Tibial artery (tissue), 4 donors: ENCODE data around the gene SLC39A11.
A peak's percentile ranks its signal among the peaks of the same experiment; 100 is the strongest.
"Not testable (repeated sequence)": the region's sequence is repeated elsewhere in the genome, so short reads cannot be mapped to it uniquely, and the experiment has no call there.

Source experiments
- DNase-seq, 2 donors: peaks; one replicate each; pipeline ENCODE4 v3.0.0-alpha.2; 2019
- H3K27ac ChIP-seq, 2 donors: fragments of 200-600 bp; sonication (generic) in 1 of 2; 1 replicate in 1 of 2; 2 replicates in 1 of 2; pipeline ENCODE4 v1.5.1; 2018 to 2019; ENCODE audit warnings: mild to moderate bottlenecking in 1 of 2
- H3K27me3 ChIP-seq, 2 donors: fragments of 200-600 bp; sonication (generic) in 1 of 2; one replicate each; pipeline versions ENCODE4 v1.5.1 to v1.6.0; 2016 to 2019
- H3K36me3 ChIP-seq, 3 donors: fragments of 200-600 bp; sonication (generic) in 2 of 3; one replicate each; pipeline ENCODE4 v1.5.1; 2016 to 2019; ENCODE audit warnings: mild to moderate bottlenecking in 2 of 3
- H3K4me1 ChIP-seq, 4 donors: fragments of 200-600 bp; sonication (generic) in 2 of 4; 1 replicate in 3 of 4; 2 replicates in 1 of 4; pipeline ENCODE4 v1.5.1; 2016 to 2019
- H3K4me3 ChIP-seq, 2 donors: fragments of 200-600 bp; sonication (generic) in 1 of 2; 1 replicate in 1 of 2; 2 replicates in 1 of 2; pipeline ENCODE4 v1.5.1; 2018 to 2019; ENCODE audit warnings: mild to moderate bottlenecking in 2 of 2
- H3K9me3 ChIP-seq, 3 donors: fragments of 200-600 bp; sonication (generic) in 1 of 3; one replicate each; pipeline ENCODE4 v1.5.1; 2016 to 2019
- intact Hi-C: fragments of 100-400 bp; cut with DNase I; formaldehyde crosslinking; loops from one replicate; pipeline ENCODE4 v1.15.0; 2023; ENCODE audit warnings: low total_unique reads
- TF ChIP-seq, protein P1 (sequence below), 2 experiments: fragments of 200-600 bp in 1 of 2; fragments of 450-650 bp in 1 of 2; IDR thresholded peaks; one replicate each; pipeline ENCODE4 v1.5.1; 2017 to 2019; ENCODE audit warnings: antibody characterized with exemption in 2 of 2, mild to moderate bottlenecking in 1 of 2, moderate library complexity in 1 of 2

Gene SLC39A11

DNA sequence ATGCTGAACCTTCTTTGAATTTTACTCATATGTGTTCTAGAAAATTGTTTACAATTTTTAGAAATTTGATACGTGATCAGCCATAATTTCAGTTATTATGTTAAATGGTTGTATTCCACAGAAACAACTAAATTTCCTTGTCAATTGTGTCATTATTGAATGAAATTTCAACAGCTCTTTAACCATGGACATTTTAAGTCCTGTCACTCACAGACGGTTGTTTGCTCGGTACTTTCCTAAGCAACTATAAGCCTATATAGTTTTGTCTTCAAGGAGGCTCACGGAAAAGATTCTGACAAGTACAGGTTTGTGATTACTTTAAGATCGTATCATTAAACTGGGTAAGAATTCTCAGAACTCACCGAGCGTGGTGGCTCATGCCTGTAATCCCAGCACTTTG is 31.8 kb downstream of the SLC39A11 start:
- no peak for DNase-seq
- TF ChIP-seq, protein P1, sequence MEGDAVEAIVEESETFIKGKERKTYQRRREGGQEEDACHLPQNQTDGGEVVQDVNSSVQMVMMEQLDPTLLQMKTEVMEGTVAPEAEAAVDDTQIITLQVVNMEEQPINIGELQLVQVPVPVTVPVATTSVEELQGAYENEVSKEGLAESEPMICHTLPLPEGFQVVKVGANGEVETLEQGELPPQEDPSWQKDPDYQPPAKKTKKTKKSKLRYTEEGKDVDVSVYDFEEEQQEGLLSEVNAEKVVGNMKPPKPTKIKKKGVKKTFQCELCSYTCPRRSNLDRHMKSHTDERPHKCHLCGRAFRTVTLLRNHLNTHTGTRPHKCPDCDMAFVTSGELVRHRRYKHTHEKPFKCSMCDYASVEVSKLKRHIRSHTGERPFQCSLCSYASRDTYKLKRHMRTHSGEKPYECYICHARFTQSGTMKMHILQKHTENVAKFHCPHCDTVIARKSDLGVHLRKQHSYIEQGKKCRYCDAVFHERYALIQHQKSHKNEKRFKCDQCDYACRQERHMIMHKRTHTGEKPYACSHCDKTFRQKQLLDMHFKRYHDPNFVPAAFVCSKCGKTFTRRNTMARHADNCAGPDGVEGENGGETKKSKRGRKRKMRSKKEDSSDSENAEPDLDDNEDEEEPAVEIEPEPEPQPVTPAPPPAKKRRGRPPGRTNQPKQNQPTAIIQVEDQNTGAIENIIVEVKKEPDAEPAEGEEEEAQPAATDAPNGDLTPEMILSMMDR (IDR thresholded peaks at IDR 0.05) = no peak
- no peaks in the 10 kb centered on the region for H3K36me3 ChIP-seq
- no peaks in the 10 kb centered on the region for H3K27me3 ChIP-seq
- no peak overlapping the region for H3K4me3 ChIP-seq
- intact Hi-C loops = no loop called here
- peaks cover 0 to 42% (median 21%) of the 10 kb centered on the region in 4 donors for H3K4me1 ChIP-seq
- H3K9me3 ChIP-seq = no peaks in the 10 kb centered on the region
- no peak overlapping the region for H3K27ac ChIP-seq

DNA sequence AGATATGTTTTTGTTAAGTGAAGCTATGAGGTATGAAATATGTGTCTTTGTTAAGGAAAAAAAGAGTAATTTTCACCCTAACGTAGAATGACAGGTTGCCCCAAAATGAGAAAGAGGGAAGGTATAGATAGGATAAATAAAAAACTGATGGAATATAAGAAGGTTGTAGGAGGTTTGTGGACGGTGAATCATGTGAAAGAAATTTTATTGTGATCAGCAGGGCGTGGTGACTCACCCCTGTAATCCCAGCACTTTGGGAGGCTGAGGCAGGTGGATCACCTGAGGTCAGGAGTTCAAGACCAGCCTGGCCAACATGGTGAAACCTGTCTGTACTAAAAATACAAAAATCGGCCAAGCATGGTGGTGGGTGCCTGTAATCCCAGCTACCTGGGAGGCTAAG is 32.8 kb downstream of the SLC39A11 start:
- H3K27ac ChIP-seq, DNase-seq, H3K36me3 ChIP-seq, H3K27me3 ChIP-seq, H3K4me3 ChIP-seq, H3K9me3 ChIP-seq, intact Hi-C loops: not testable (repeated sequence)
- H3K4me1 ChIP-seq = peaks cover 0 to 32% (median 14%) of the 10 kb centered on the region in 4 donors

DNA sequence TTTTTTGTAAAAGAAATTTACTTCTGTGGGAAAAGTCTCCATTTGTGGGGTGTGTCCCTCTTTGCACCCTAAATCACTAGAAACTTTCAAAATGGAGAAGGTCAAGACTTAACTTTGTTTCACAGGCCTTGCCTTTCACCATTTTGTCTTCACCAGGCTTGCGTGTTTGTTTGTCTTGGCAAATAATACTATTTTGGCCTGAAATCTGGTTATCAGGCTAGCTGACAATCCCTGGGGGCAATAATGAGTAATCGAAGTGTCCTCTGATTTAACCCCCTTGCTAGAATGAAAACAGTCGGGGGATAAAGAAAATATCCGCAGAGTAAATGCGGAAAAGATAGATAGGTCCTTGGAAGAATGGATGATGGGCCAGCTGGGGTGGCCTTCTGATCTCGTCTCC is 34.5 kb downstream of the SLC39A11 start:
- no peaks in the 10 kb centered on the region for H3K9me3 ChIP-seq
- H3K4me3 ChIP-seq = no peak overlapping the region
- TF ChIP-seq, protein P1 (IDR thresholded peaks at IDR 0.05) = no peak
- intact Hi-C loops = no loop called here
- no peaks in the 10 kb centered on the region for H3K36me3 ChIP-seq
- peak overlapping the region; percentile 9 to 34 for H3K27ac ChIP-seq
- DNase-seq = no peak
- no peaks in the 10 kb centered on the region for H3K27me3 ChIP-seq
- H3K4me1 ChIP-seq = peaks cover 0 to 15% (median 4%) of the 10 kb centered on the region in 4 donors

DNA sequence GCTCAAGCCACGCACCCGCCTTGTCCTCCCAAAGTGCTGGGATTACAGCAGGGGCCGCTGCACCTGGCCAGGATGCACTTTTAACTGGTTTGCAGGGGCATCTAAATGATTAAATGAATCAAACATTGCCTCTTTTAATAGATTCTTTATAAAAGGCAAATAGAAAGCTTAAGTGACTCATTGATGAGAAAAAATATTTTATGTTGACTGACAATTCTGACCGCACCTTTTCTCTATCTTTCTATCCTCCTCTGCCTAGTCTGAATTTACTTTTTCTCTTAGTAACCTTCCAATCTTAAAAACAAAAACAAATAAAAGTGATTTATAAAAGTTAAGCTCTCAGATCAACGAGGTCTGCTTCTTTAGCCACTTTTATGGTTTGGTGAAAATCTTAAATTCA is 35.3 kb downstream of the SLC39A11 start:
- intact Hi-C loops = no loop called here
- Histone ChIP-seq H3K9me3 (no peaks in the 10 kb centered on the region), H3K36me3 (no peaks in the 10 kb centered on the region), H3K27ac (peak overlapping the region; percentile 9 to 34), H3K4me3 (no peak overlapping the region), H3K4me1 (peaks cover 0 to 21% (median 4%) of the 10 kb centered on the region in 4 donors), H3K27me3 (no peaks in the 10 kb centered on the region)
- TF ChIP-seq, protein P1 (IDR thresholded peaks at IDR 0.05) = no peak
- DNase-seq = no peak

DNA sequence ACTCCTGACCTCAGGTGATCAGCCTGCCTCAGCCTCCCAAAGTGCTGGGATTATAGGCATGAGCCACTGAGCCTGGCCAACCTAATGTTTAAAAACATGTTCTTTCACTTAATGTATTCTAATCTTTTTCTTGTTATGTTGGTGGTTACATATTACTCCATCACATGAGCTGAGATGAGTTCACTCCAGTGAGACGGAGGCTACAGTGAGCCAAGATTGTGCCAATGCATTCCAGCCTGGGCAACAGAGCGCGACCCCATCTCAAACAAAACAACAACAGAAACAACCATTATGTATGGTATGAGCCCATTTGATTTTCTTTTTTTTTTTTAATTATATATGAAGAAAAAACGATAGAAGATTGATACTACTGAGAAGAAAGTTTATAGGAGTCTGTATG is 39.6 kb downstream of the SLC39A11 start:
- DNase-seq = no peak
- Histone ChIP-seq H3K9me3 (no peaks in the 10 kb centered on the region), H3K27ac (no peak overlapping the region), H3K27me3 (no peaks in the 10 kb centered on the region), H3K4me3 (no peak overlapping the region), H3K36me3 (no peaks in the 10 kb centered on the region), H3K4me1 (peaks cover 0 to 17% (median 5%) of the 10 kb centered on the region in 4 donors)
- TF ChIP-seq, protein P1 (IDR thresholded peaks at IDR 0.05) = no peak
- intact Hi-C loops = no loop called here

DNA sequence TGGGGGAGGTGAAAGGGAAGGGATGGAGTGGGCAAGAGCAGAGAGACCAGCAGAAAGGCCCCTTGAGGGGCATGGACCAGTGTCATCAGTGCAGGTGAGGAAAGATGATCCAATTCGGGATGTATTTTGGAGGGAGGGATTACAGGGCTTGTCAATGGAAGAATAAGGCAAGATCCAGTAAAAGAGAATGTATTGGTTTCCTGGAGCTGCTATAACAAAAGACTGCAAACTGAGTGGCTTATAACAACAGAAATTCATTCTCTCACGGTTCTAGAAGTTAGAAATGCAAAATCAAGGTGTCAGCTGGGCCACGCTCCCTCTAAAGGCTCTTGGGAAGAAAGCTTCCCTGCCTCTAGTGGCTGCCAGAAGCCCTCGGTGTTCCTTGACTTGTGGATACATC is 41.7 kb downstream of the SLC39A11 start:
- H3K4me1 ChIP-seq = peaks cover 0 to 11% (median 3%) of the 10 kb centered on the region in 4 donors
- TF ChIP-seq, protein P1 (IDR thresholded peaks at IDR 0.05) = no peak
- DNase-seq = no peak
- H3K4me3 ChIP-seq = no peak overlapping the region
- H3K9me3 ChIP-seq = no peaks in the 10 kb centered on the region
- H3K36me3 ChIP-seq = no peaks in the 10 kb centered on the region
- H3K27ac ChIP-seq = no peak overlapping the region
- intact Hi-C loops = no loop called here
- no peaks in the 10 kb centered on the region for H3K27me3 ChIP-seq
